GM19452 (cell line): ENCODE measurements around the gene CCDC112.
"Not testable (repeated sequence)": the region's sequence is repeated elsewhere in the genome, so short reads cannot be mapped to it uniquely, and the experiment has no call there.

ENCODE experiments used
- ATAC-seq: cut with Tn5 transposase; IDR thresholded peaks from one replicate; pipeline ENCODE4 v1.9.1; 2021; ENCODE audit not compliant: unreplicated experiment

The CCDC112 gene, protein sequence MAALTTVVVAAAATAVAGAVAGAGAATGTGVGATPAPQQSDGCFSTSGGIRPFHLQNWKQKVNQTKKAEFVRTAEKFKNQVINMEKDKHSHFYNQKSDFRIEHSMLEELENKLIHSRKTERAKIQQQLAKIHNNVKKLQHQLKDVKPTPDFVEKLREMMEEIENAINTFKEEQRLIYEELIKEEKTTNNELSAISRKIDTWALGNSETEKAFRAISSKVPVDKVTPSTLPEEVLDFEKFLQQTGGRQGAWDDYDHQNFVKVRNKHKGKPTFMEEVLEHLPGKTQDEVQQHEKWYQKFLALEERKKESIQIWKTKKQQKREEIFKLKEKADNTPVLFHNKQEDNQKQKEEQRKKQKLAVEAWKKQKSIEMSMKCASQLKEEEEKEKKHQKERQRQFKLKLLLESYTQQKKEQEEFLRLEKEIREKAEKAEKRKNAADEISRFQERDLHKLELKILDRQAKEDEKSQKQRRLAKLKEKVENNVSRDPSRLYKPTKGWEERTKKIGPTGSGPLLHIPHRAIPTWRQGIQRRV

DNA sequence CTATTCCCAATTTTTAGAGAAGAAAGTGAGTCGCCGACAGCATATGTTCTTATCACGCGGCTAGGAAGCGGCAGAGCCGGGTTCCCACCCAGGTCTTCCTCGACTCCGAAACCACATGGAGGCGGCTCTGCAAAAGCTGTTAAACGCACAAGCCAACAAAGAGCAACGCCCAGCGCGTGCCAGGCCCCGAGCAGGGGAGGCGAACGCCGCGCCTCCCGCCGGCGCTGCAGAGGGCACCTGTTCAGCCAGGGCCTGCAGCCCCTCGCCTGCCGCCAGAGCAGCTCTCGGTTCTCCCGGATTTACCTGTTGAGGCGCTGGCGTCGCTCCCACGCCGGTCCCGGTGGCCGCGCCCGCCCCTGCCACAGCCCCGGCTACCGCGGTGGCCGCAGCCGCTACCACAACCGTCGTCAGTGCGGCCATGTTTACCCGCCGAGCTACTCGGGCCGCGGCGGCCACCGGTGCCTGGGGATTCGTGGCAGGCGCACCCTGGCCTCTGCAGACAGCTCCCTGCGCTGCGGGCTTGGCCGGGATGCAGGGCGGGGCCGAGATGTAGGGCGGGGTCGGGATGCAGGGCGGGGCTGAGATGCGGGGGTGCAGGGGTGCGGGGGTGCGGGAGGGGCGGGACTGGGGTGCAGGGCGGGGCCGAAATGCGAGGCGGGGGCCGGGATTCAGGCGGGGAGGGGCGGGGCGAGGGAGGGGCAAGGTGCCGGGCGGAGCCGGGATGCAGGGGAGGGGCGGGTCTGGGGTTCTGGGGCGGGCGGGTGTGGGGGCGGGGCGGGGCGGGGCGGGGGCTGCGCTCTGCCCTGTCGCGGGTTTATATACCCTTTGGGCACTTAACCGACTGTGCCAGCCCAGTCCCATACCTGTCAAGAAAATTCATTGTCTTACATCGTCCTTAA is at the start of gene CCDC112:
Gene CCDC112 (minus strand): TSS at position 531 of the 899 bp plus-strand sequence. CDS start 111 bp downstream, at position 420.
- peak; percentile 85 for ATAC-seq

DNA sequence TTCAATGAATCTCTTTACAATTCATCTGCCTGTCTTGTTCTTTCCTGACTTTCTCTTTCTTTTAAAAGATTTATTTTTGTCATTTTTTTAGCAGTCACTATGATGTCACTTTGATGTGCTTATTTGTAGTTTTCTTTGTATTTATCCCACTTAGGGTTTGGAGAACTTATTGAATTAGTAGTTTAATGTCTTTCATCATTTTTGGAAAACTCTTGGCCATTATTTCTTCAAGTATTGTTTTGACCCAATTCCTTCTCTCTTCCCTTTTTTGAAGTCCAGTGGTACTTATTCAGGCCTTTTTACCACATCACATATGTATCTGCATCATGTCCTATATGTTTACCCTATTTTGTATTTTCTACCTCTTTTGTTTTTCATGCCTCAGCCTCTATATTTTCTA is 48.9 kb upstream of the CCDC112 start:
- ATAC-seq, result no peak

DNA sequence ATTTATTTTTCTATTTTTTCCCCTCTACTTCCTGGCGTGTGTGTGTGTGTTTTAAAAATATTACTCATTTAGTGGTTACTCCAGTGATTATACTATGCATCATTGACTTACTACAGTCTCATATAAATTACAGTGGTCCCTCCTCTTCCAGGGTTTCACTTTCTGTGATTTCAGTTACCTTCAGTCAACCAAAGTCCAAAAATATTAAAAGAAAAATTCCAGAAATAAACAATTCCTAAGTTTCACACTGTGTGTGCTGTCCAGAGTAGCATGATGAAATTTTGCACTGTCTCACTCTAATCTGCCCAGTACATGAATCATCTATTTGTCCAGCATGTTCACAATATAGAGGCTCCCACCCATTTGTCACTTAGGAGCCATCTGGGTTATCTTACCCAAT is 47.4 kb upstream of the CCDC112 start:
- ATAC-seq, result no peak

DNA sequence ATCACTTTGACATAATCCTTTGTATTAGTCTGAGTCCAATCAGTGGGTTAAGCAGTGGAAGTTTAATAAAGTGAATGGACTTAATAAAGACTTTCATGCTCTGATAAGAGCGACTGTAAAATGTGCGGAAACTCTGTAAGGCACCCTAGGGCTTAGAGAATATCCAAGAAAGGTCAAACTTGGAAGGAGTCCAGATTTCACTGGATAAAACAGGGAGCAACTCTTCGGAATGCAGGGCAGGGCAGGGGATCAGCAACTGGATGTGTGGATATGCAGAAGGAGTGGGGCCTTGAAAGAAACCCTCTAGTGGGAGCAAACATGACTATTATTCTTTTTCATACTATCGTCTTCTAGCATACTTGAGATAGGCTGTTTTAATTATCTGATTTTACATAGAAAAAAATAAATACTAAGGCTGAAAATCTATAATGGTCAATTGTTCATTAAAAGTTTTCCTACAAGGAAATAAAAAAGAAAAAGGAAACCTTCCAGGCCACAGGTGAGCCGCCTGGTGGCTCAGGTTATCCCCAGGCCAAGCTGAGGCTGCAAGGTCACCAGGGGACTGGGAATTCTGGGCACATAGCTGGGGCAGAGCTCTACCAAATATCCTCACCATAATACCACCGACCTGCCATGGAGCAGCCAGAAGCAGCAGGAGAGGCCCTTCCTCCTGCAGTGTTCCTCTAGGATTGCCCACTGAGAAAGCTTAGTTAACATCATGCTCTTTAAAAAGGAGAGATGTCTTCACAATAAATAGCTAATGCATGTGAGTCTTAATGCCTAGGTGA is 46.3 kb upstream of the CCDC112 start:
- ATAC-seq, result no peak

DNA sequence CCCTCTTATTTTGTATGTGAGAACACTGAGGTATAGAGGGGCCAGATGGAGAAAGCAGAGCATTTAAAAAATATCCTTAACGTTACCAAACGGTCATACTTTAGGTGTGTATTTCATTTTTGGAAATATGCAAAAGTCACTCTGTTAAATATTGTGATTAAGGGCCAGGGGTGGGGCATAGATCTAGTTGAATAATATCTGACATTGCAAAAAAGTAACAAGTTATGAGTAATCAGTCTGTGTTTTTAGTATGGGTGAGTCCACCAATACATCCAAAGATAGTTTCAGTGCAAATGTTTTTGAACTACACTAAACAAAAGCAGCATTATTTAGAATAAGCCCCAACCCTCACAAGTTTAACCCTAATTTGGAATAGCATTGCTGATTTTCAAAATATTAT is 45.3 kb upstream of the CCDC112 start:
- ATAC-seq, result no peak

DNA sequence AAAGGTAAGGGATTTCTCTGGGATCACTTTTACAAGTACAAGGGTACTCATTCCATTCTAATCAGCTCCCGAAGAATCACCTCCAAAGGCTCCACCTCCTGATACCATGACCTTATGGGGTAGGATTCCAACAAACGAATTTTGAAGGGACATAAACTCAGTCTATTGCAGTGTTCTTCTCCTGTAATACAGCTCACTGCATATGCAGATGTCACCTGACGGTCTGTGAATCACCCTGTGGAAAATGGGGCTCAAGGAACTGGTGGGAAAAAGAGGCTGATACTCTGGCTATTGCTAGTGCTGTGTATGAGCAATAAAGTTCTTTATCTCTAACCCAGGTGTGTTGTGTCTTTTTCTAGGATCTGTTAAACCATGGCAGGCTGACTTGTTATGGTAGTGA is 42.4 kb upstream of the CCDC112 start:
- ATAC-seq, result no peak

DNA sequence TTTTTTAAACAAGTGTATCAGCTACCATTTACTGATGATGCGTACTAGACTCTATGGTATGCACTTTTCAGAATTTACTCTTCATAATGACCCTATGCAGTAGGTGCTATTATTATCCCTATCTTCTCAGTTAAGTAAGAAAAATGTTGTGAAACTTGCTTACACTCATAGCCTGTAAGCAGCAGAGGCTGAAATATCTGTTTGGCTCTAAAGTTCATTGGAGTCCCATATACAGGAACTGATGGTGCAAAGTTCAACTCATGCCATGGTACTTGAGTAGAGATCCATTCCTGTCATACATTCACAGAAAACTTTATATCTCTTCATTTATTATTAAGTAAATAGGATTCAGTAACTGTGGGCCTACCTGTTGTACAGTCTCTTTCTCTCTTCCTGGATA is 41.4 kb upstream of the CCDC112 start:
- no peak for ATAC-seq

DNA sequence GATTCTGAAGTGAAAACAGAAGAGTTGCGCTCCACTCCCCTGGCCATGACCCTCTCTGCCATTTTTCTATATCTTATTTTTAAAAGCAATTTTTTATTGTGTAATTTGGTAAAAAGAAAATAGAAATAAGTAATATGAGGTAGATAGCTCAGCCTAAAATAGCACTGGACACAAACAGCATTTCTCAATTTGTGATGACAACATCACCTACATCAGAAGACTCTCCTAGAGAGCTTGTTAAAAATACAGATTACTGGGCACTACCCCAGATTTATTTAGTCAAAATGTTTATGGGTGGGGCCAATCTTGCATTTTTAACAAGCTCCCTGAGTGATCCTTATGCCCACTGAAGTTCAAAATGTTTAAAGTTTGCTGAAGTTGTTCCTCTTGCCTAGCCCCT is 40.5 kb upstream of the CCDC112 start:
- ATAC-seq, result no peak

DNA sequence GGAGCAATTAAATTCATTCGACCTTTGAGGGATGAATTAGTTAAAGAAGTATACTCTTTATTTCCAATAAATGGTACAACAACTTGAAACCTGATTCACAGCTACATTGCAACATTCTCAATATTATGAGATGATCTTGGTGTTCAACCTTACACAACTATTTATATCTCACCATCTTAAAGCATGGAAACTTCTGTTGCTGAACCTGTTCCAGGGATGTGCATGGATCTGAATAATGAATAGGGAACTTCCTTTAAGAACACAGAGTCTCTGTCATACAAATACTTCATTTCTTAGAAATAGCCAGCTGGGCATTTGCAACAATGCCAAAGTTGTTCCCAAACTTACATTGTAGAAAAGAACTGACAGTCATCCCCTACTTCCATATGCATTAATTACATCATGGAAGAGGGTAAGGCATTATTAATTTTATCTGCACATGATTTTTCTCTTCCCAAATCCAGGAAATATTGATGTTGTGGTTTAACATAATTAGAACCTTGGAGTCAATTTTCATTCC is 39.8 kb upstream of the CCDC112 start:
- no peak for ATAC-seq

DNA sequence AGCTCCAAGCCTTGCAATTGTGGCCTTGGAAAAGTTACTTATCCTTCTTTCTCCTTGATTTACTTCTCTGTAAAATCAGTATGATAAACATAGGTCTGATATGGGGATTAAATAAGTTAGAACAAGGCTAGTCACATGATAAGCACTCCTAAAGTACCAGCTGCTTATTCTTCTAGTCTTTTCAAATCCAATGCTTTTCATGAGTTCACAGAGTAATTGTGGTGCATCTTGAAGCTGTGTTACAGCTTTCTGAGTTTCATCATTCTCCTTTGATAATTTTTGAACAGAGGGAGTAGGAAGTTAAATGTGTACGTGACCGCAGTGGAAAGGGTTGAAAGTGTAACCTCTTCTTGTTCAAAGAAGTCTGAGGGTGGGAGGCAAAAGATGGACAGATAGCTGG is 38.8 kb upstream of the CCDC112 start:
- no peak for ATAC-seq

DNA sequence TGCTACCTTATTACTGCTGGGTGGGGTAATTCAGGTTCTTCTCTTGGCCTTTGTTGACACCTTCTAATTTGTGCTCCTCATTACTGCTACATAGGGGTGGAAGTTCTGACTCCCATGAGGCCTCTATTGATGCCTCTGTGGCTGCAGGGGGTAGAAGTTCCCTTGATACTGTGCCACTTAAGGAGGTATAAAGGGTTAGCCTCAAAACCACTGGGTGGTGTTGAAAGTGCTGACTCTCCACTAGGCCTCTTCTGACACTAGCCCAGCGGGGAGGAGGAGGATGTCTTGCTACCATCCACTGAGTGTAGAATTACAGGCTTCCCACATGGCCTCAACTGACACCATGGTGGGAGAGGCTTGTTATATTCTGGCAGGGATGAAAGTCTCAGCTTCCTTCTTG is 36.7 kb upstream of the CCDC112 start:
- no peak for ATAC-seq

DNA sequence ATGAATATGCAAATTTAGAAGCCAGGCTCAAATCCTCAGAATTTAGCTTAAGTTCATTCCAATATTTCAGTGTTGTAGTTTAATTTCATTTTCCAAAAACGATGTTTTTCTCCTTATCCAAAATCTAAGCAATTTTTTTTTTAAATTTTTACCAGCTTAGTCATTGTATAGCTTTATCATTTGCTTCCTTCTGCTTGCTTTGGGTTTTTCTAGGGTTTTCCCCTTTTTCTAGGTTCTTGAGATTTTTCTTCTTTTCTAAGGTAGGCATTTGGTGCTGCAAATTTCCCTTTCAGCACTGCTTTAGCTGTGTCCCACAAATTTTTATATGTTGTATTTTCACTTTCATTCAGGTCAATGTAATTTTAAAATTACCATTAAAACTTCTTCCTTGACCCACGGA is 34.4 kb upstream of the CCDC112 start:
- ATAC-seq, result no peak

DNA sequence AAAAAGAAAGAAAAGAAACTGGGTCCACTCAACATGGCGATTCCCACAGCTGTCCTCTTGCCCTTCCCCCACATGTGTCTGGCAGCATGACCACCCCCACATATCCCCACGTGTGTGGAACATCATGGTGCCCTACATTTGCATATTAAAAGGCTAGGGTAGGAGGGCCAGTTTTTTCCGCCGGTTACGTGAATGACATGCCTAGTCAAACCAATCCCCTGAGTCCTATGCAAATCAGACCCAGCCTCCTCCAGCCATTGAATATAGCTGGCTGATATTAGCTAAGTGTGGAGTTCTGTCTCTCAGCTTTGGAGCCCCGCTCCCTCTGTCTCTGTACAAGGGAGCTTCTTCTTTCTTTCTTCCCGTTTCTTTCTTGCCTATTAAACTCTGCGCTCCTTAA is 33.0 kb upstream of the CCDC112 start:
- ATAC-seq, result no peak

DNA sequence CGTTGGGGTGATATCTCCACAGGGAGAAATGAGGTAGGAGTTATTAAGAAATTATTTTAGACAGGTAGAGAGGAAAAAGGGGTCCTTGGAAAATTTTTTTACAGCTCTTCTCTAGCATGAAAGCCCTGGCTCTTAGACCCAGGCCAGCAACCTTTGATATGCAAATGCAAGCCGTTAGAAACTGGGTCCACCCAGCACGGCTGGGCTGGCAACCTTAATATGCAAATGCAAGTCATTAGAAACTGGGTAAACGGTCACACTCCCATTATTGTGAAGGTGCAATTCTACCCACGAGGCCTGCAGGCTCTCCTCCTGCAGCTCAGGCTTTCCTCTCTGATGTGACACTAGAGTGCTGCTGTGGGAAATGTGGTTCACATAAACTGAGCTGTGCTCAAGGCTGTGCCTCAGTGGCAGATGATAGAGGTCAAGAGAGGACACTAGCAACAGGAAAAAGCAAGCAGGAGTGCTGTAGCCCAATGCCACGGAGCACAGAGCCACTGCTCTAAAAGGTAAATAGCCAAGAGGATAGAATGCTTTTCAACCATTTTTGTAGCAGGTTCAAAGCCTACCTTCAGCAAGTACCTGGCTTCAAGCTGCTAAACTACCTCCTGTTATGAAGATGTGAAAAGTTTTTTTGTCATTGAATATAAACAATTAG is 32.3 kb upstream of the CCDC112 start:
- not testable (repeated sequence) for ATAC-seq

DNA sequence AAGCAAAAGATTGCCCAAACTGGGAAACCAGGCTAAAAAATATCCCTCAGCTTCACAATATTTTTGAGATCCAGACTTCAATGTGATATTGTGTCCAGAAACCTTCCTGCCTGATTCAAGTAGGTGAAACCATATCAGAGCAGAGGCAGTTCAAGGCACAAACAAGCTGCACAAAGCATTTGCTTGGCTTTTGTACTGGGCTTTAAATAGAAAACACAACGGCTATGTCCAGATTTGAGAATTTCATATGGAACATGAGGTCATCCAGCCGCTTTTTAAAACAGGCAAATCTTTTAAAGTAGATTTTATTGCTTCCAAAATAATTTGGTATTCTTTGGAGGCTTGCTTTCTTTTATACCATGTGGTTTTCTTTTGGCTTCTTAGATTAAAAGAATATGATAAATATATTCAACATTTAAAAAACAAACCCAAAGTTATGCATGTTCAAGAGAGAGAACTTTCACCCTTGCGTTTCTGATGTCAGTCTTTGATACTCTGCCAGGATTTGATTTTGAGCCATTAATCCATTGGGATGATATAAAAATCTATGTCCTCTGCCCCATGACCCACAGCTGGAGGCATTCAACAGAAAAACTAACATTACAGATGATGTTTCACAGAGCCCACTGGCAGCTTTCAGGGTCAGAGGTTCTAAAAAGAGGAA is 29.0 kb upstream of the CCDC112 start:
- no peak for ATAC-seq

DNA sequence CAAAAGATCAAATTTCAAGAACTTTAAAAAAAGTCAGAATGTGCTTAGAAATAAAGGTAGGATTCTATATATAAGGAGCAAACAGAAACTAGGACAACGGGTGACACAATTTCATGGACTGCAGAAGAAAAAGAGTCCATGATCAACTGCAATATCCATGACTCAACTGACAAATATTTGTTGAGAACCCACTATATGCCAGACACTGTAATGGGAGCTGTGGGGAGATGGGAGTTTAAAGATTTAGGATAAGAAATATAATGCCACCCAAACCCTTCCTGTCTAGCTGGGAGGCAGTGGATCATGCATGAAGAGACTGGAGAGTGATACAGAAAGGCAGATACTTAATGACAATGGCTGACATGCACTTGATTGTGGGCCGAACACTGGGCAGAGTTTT is 27.6 kb upstream of the CCDC112 start:
- no peak for ATAC-seq

DNA sequence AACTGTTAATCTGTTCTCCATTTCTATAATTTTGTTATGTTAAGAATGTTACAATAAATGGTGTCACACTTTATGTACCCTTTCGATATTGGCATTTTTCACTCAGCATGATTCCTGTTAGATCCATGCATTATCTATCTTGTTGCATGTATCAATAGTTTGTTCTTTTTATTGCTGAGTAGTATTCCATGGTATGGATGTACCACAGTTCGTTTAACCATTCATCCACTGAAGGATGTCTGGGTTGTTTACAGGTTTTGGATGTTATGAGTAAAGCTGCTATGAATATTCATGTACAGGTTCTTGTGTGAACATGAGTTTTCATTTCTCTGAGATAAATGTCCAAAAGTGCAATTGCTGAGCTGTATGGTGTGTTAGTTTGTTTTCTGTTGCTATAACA is 26.3 kb upstream of the CCDC112 start:
- no peak for ATAC-seq

DNA sequence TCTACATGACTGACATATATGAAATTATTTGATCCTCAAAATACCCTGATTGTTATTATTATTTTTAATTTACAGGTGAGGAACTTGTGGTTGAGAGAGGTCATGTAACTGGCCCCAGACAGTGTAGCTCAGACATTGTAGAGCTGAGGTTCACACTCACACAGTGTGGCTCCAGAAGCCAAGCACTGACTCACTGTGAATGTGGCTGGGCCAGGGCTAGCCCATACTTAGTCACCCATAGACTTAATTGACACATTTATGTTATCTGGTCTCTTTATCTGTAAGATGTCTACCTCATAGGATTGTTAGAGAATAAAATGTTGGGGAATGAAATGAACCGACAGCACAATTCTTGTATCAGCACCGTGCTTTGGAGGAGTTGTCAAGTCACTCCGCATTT is 24.9 kb upstream of the CCDC112 start:
- ATAC-seq, result no peak

DNA sequence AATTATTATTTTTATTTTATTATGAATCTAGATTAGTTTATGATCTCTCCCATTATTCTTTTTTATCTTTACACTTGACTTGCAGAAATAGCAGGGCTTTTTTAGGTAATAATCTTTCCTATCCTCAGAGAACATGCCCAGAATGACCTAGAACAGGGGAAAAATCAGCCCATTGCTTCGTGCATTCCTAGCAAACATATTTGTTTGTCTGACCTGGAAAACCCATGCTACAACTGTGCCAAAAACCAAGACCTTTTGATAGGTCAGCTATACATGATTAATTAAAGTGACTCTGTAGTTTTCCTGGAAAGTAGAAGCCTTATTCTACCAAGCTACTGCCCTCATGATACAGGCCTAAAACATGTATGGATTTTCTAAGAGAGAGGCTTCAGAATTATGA is 24.1 kb upstream of the CCDC112 start:
- ATAC-seq, result no peak

DNA sequence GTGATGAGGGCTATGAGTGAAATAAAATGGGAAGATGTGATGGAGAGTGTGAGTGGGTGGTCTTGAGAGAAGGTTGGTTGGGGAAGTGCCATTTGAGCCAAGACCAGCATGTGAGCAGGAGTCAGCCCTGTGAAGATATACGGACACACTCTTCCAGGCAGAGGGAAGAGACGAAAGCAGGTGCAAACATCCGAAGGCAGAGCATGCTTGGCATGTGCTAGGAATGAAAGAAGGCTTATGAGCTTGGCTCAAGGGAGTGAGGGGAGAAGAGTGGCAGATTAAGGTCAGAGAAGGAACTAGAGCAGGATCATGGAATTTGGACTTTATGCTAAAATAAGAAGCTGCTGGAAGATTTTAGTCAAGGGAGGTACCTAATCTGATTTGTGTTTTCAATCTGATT is 23.6 kb upstream of the CCDC112 start:
- no peak for ATAC-seq
